Measurements from ENCODE around the gene FXYD6.

- TF ChIP-seq CTCF (IDR thresholded peaks at IDR 0.05; ENCODE audit: insufficient read depth, low read length, poor library complexity, severe bottlenecking) (no peak), EZH2phosphoT487 (conservative IDR thresholded peaks at IDR 0.05; ENCODE audit: low read length) (no peak)
Measured at GRCh38 chr11:117911694-117912093, 35.2 kb upstream of the FXYD6 start.

Measured in SU-DHL-6 (cell line).